DOHH2 (cell line): ENCODE measurements around the gene C1QTNF12.

Experiments used
- CTCF ChIP-seq: fragments of 200-600 bp; sonication (generic); IDR thresholded peaks from one replicate; pipeline ENCODE4 v1.5.1; 2014; ENCODE audit warnings: antibody characterized with exemption, mild to moderate bottlenecking, low read depth, low read length; ENCODE audit not compliant: poor library complexity, severe bottlenecking
- EZH2phosphoT487 ChIP-seq: fragments of 200-600 bp; sonication (generic); IDR thresholded peaks from 2 replicates; pipeline ENCODE4 v1.6.1; 2017; ENCODE audit warnings: borderline replicate concordance, mild to moderate bottlenecking, antibody characterized with exemption, low read length, moderate library complexity, mixed read lengths

- no peak for TF ChIP-seq CTCF
- TF ChIP-seq EZH2phosphoT487: no peak
These were observed 43.5 kb downstream of the C1QTNF12 start for GRCh38 chr1:1202831-1203560.
